A549 (cell line): ENCODE measurements around the gene TOR2A. TPM values are rescaled to one million over a fixed set of nuclear protein-coding genes. Genes with fewer than 3 reads are reported as not detected.

Source experiments
- ATAC-seq, 2 experiments: fragments of 200-7000 bp in 1 of 2; fragments of >200 bp in 1 of 2; cut with Nextera tagmentation in 1 of 2; cut with Tn5 transposase in 1 of 2; 3 replicates each; pipeline versions ENCODE4 v1.8.0 to v1.9.1; 2018 to 2020; ENCODE audit warnings: mild to moderate bottlenecking in 1 of 2, moderate library complexity in 1 of 2
- CTCF ChIA-PET: fragments of 300-600 bp; sonication (Branson Sonifier 250); formaldehyde crosslinking; extraction: SDS; loops from one replicate; lab custom pipeline; 2021; ENCODE audit warnings: antibody characterized with exemption, inconsistent platforms; lab: Yijun Ruan, JAX
- POLR2A ChIA-PET: fragments of 350-600 bp; formaldehyde crosslinking; extraction: SDS; loops from one replicate; lab custom pipeline; 2021; ENCODE audit warnings: antibody characterized with exemption, inconsistent platforms; lab: Yijun Ruan, JAX
- DNase-seq, 2 experiments: peaks; one replicate each; pipeline versions ENCODE4 v3.0.0 to v3.0.0-alpha.2; 2011 to 2016; ENCODE audit warnings: low read depth in 1 of 2, low spot score in 1 of 2
- FAIRE-seq: peaks from 2 replicates; lab custom pipeline; 2011; peaks lifted over from hg19 to GRCh38; lab: Jason Lieb, UNC
- H3K27ac ChIP-seq, 2 experiments: fragments of >200 bp; sonication (Bioruptor Twin); formaldehyde crosslinking; 3 replicates each; pipeline ENCODE4 v1.5.1; 2016 to 2017
- H3K4me1 ChIP-seq: fragments of >200 bp; sonication (Bioruptor Twin); formaldehyde crosslinking; 3 replicates; pipeline ENCODE4 v1.6.1; 2016
- H3K4me2 ChIP-seq: fragments of >200 bp; sonication (Bioruptor Twin); formaldehyde crosslinking; 3 replicates; pipeline ENCODE4 v1.6.1; 2016
- H3K4me3 ChIP-seq: fragments of >200 bp; sonication (Bioruptor Twin); formaldehyde crosslinking; 3 replicates; pipeline ENCODE4 v1.5.1; 2016
- H3K9me3 ChIP-seq: fragments of >200 bp; sonication (Bioruptor Twin); formaldehyde crosslinking; 3 replicates; pipeline ENCODE4 v1.6.1; 2016
- CBX2 ChIP-seq: fragments of 200-600 bp; sonication (generic); IDR thresholded peaks from 2 replicates; pipeline ENCODE4 v1.6.1; 2016; ENCODE audit warnings: low read depth, mild to moderate bottlenecking, borderline replicate concordance
- HOXB13 ChIP-seq: fragments of 250-450 bp; sonication (Bioruptor Pico); IDR thresholded peaks from 2 replicates; pipeline ENCODE4 v1.5.0; 2020; ENCODE audit warnings: low read depth, mild to moderate bottlenecking, moderate library complexity
- JUN ChIP-seq, 2 experiments: fragments of >200 bp; sonication (Bioruptor Twin); formaldehyde crosslinking; IDR thresholded peaks; 2 replicates in 1 of 2; 3 replicates in 1 of 2; pipeline ENCODE4 v1.6.1; 2016 to 2017
- NR3C1 ChIP-seq: fragments of >200 bp; sonication (Bioruptor Twin); formaldehyde crosslinking; IDR thresholded peaks from 3 replicates; pipeline ENCODE4 v1.6.1; 2017
- PHF8 ChIP-seq: fragments of 200-600 bp; sonication (generic); IDR thresholded peaks from 2 replicates; pipeline ENCODE4 v1.6.1; 2016; ENCODE audit warnings: low read depth, mild to moderate bottlenecking, antibody characterized with exemption, moderate library complexity, borderline replicate concordance
- RCOR1 ChIP-seq: fragments of 150-350 bp; IDR thresholded peaks from 2 replicates; pipeline ENCODE4 v1.6.1; 2014; ENCODE audit warnings: antibody characterized with exemption, low read length, low read depth
- TFCP2L1 ChIP-seq: fragments of 250-450 bp; sonication (Bioruptor Pico); IDR thresholded peaks from 2 replicates; pipeline ENCODE4 v1.5.0; 2021; ENCODE audit warnings: mild to moderate bottlenecking
- TP53 ChIP-seq: fragments of 250-450 bp; sonication (Bioruptor Pico); IDR thresholded peaks from 2 replicates; pipeline ENCODE4 v1.5.0; 2021; ENCODE audit warnings: mild to moderate bottlenecking, moderate library complexity
- ZFP36 ChIP-seq: fragments of 450-650 bp; IDR thresholded peaks from 2 replicates; pipeline ENCODE4 v1.6.1; 2014; ENCODE audit warnings: borderline replicate concordance; ENCODE audit not compliant: partially characterized antibody
- WGBS: methylation state at CpG from one replicate; pipeline ENCODE4 v1.1.6; 2017; ENCODE audit errors: missing lambda C conversion rate; 5-methylcytosine and 5-hydroxymethylcytosine counted together
- polyA plus RNA-seq, 4 experiments: library from polyadenylated mRNA; depleted of rRNA in 3 of 4; stranded (reverse); fragments of >200 nt; fragmentation: RNase III in 1 of 4; extraction: RNeasy Plus Mini Kit Qiagen cat#74134 plus additional on column Dnase treatment in 1 of 4; gene quantifications; 2 replicates in 3 of 4; 3 replicates in 1 of 4; pipeline ENCODE4 v1.2.3, GENCODE V29; 2011 to 2017
- TF ChIP-seq, protein P1 (sequence below): fragments of 150-350 bp; IDR thresholded peaks from 2 replicates; pipeline ENCODE4 v1.6.1; 2014; ENCODE audit warnings: low read depth, mild to moderate bottlenecking, low read length
- TF ChIP-seq, protein P2 (sequence below): fragments of >200 bp; sonication (Bioruptor Twin); formaldehyde crosslinking; IDR thresholded peaks from 3 replicates; pipeline ENCODE4 v1.6.1; 2016
- TF ChIP-seq, protein P3 (sequence below): IDR thresholded peaks from 2 replicates; pipeline ENCODE4 v1.6.1; 2012
- TF ChIP-seq, protein P4 (sequence below): fragments of 250-450 bp; sonication (Bioruptor Pico); IDR thresholded peaks from 2 replicates; pipeline ENCODE4 v1.5.0; 2021; ENCODE audit warnings: mild to moderate bottlenecking, moderate library complexity, borderline replicate concordance
- TF ChIP-seq, protein P5 (sequence below): fragments of 450-650 bp; IDR thresholded peaks from 2 replicates; pipeline ENCODE4 v1.6.1; 2014; ENCODE audit warnings: antibody characterized with exemption
- TF ChIP-seq, protein P6 (sequence below): fragments of >200 bp; sonication (Bioruptor Twin); formaldehyde crosslinking; IDR thresholded peaks from 3 replicates; pipeline ENCODE4 v1.5.1; 2016

Gene TOR2A
- polyA plus RNA-seq, 2 of the 4 experiments (the other 2 are of a cell fraction), result 4.9 to 9.6 TPM

DNA sequence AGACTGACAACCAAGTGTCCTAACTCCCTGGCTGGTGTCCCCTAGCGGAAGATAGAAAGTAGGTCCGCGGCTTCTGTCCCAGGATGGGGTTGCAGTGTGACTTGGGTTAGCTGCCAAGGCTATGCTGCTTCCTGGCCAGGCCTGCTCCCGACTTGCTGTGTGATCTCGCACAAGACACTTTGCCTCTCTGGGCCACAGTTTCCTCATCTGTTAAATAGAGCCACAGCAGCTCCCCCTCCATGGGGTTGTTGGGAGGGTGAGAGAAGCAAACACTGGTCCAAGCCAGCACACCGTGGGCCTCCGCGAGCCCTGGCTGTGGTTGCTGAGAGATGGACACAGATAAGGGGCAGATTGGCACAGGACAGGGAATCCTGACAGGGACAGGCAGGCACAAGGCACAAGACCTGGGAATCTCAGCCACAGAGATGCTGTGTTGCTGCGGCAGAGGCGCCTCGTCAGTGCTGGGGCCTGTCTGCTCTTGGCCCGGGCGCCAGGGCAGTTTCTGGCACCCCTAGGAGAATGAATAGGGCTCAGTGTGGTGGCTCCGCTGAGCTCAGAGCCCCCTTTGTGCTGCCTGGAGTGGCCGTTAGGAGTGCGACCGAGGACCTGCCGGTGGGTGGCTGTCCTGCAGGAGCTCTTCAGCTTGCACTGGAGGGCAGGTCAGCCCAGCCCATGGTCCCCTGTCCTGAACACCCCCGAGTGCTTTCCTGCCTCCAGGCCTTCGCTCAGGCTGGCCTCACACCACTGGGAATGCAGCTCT lies 45.2 kb upstream of the TOR2A start:
- no peak for ATAC-seq
- DNase-seq, result no peak
- H3K9me3 ChIP-seq, result no peaks in the 10 kb centered on the region
- FAIRE-seq, result no peak
- H3K4me1 ChIP-seq, result peaks cover 13% of the 10 kb centered on the region; the same call in 2 of the 3 replicates
- WGBS, result 83% methylated on average over 20 of the region's 20 CpGs
- TF ChIP-seq TFCP2L1 (CRISPR knock-in tag) (no peak), ZFP36 (peak; percentile 11), PHF8 (no peak), NR3C1 (no peak), JUN (IDR thresholded peaks at IDR 0.05) (no peak)
- TF ChIP-seq, protein P1, sequence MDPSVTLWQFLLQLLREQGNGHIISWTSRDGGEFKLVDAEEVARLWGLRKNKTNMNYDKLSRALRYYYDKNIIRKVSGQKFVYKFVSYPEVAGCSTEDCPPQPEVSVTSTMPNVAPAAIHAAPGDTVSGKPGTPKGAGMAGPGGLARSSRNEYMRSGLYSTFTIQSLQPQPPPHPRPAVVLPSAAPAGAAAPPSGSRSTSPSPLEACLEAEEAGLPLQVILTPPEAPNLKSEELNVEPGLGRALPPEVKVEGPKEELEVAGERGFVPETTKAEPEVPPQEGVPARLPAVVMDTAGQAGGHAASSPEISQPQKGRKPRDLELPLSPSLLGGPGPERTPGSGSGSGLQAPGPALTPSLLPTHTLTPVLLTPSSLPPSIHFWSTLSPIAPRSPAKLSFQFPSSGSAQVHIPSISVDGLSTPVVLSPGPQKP, result no peak
- TF ChIP-seq, protein P2, sequence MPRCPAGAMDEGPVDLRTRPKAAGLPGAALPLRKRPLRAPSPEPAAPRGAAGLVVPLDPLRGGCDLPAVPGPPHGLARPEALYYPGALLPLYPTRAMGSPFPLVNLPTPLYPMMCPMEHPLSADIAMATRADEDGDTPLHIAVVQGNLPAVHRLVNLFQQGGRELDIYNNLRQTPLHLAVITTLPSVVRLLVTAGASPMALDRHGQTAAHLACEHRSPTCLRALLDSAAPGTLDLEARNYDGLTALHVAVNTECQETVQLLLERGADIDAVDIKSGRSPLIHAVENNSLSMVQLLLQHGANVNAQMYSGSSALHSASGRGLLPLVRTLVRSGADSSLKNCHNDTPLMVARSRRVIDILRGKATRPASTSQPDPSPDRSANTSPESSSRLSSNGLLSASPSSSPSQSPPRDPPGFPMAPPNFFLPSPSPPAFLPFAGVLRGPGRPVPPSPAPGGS, result no peak
- ChIA-PET CTCF (interaction anchor here (2.4 to 12.1 kb wide), 3 partner anchors 11 to 90 kb away, joined by 7 to 157 read pairs (median 132); partner anchors contain the start of gene TOR2A), POLR2A (no interaction called here)
- H3K4me3 ChIP-seq, result no peak overlapping the region
- H3K4me2 ChIP-seq, result no peak overlapping the region
- no peak overlapping the region for H3K27ac ChIP-seq

DNA sequence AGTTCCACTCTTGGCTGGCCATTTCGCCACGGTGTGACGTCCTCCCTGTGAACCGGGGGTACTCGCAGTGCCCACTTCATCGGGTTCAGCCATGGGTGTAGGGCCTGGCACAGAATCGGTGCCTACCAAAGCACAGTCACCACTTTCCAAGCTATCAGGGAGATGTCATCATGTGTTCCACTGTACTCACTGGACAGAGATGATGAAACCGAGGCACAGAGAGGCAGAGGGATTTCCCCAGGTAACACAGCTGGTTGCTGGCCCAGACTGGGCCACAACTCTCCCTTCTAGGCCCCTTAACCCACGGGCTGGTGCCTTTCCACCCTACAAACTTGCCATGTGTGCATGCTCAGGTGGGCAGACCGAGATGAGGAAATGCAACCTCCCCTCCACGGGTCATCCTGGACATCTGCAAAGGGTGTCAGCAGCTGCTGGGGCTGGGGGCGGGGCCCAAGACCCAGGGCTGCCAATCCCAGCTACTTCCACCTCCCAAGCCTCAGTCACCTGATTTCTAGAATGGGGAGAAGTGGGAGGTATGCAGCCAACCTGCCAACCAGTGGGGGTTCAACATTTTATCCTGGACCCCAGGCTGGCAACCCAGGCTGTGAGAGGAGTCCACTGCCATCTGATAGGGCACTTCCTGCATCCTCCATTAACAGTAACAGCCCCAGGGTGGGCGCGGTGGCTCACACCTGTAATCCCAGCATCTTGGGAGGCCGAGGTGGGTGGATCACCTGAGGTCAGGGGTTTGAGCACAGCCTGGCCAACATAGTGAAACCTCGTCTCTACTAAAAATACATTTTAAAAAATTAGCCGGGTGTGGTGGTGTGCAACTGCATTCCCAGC lies 44.3 kb upstream of the TOR2A start:
- no peaks in the 10 kb centered on the region for H3K9me3 ChIP-seq
- ATAC-seq (peak; percentile 43 to 50; a peak in 5 of 6 replicates), DNase-seq (no peak), FAIRE-seq (no peak)
- no peak overlapping the region for H3K4me3 ChIP-seq
- WGBS, result 60% methylated on average over 13 of the region's 17 CpGs
- CTCF ChIA-PET, result interaction anchor here (0.8 to 12.1 kb wide), 7 partner anchors 8 to 190 kb away, joined by 3 to 157 read pairs (median 5); partner anchors contain the start of gene TOR2A
- H3K27ac ChIP-seq, result peak overlapping the region; percentile 48 to 71; a peak in 5 of 6 replicates
- H3K4me2 ChIP-seq, result no peak overlapping the region; the same call in 2 of the 3 replicates
- TF ChIP-seq, protein P3, sequence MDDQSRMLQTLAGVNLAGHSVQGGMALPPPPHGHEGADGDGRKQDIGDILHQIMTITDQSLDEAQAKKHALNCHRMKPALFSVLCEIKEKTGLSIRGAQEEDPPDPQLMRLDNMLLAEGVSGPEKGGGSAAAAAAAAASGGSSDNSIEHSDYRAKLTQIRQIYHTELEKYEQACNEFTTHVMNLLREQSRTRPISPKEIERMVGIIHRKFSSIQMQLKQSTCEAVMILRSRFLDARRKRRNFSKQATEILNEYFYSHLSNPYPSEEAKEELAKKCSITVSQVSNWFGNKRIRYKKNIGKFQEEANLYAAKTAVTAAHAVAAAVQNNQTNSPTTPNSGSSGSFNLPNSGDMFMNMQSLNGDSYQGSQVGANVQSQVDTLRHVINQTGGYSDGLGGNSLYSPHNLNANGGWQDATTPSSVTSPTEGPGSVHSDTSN, result no peak
- peak; percentile 13 for TF ChIP-seq ZFP36
- TF ChIP-seq, all 56 proteins: peak for 1
- POLR2A ChIA-PET, result no interaction called here
- H3K4me1 ChIP-seq, result peaks cover 9% of the 10 kb centered on the region; the same call in 2 of the 3 replicates

DNA sequence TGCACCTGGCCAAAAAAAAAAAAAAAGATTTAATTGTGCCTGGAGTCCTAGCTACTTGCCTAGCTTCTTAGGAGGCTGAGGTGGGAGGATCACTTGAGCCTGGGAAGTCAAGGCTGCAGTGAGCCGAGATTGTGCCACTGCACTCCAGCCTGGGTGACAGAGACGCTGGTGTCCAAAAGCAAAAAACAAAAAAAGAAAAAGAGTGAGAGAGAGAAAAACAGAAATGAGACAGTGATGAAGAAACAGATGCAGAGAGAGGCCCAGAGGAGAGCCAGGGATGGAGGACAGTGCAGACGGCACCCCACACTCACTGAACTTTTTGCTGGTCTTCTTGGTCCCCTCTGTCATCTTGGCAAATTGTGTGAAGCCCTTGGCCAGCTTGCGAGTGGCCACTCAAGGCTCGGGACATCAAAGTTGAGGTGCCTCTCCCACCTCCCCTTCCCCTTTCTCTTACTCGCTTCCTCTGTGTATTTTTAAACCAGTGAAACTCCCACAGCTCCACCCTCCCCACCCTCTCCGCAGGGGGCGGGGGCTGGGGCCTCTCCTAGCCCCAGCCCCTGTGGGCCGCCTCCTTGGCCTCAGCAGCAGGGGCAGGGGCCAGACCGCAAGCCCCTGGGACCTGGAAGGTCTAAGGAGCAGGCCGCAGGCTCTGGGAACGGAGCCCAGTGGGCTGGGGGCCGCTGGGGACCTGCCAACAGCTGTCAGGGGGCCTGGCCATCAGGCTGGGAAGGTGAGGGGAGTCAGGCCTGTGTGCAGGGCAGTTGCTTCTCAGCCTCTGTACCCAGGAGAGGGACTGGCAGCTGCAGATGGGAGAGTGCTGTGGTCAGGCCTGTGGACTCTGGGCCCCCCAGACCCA lies 43.4 kb upstream of the TOR2A start, which contains the start of gene SH2D3C:
SH2D3C (minus strand) TSS at position 387 of the 856 bp plus-strand sequence; CDS start at position 348, 39 bp downstream.
- ChIA-PET CTCF (interaction anchor here (0.5 to 12.1 kb wide), 14 partner anchors 8 to 340 kb away, joined by 3 to 157 read pairs (median 3); partner anchors contain the start of genes SLC25A25 and TOR2A), POLR2A (no interaction called here)
- Histone ChIP-seq H3K4me1 (peaks cover 9% of the 10 kb centered on the region; the same call in 2 of the 3 replicates), H3K4me2 (no peak within 1 kb of the TSS; the same call in 2 of the 3 replicates), H3K27ac (peak within 1 kb of the TSS; percentile 48 to 71; a peak in 5 of 6 replicates), H3K9me3 (no peaks in the 10 kb centered on the region), H3K4me3 (no peak within 1 kb of the TSS)
- ATAC-seq (peak in 1 of 2 experiments; percentile 10; a peak in 2 of 6 replicates), DNase-seq (no peak), FAIRE-seq (no peak)
- WGBS, result 79% methylated on average over 13 of the region's 13 CpGs
- TF ChIP-seq, protein P4, sequence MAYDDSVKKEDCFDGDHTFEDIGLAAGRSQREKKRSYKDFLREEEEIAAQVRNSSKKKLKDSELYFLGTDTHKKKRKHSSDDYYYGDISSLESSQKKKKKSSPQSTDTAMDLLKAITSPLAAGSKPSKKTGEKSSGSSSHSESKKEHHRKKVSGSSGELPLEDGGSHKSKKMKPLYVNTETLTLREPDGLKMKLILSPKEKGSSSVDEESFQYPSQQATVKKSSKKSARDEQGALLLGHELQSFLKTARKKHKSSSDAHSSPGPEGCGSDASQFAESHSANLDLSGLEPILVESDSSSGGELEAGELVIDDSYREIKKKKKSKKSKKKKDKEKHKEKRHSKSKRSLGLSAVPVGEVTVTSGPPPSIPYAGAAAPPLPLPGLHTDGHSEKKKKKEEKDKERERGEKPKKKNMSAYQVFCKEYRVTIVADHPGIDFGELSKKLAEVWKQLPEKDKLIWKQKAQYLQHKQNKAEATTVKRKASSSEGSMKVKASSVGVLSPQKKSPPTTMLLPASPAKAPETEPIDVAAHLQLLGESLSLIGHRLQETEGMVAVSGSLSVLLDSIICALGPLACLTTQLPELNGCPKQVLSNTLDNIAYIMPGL (CRISPR knock-in tag), result no peak
- TF ChIP-seq, protein P5, sequence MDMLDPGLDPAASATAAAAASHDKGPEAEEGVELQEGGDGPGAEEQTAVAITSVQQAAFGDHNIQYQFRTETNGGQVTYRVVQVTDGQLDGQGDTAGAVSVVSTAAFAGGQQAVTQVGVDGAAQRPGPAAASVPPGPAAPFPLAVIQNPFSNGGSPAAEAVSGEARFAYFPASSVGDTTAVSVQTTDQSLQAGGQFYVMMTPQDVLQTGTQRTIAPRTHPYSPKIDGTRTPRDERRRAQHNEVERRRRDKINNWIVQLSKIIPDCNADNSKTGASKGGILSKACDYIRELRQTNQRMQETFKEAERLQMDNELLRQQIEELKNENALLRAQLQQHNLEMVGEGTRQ, result no peak
- TF ChIP-seq HOXB13 (no peak), RCOR1 (no peak), TP53 (no peak), CBX2 (no peak)
- TF ChIP-seq, protein P2, result no peak
- TF ChIP-seq, protein P6, sequence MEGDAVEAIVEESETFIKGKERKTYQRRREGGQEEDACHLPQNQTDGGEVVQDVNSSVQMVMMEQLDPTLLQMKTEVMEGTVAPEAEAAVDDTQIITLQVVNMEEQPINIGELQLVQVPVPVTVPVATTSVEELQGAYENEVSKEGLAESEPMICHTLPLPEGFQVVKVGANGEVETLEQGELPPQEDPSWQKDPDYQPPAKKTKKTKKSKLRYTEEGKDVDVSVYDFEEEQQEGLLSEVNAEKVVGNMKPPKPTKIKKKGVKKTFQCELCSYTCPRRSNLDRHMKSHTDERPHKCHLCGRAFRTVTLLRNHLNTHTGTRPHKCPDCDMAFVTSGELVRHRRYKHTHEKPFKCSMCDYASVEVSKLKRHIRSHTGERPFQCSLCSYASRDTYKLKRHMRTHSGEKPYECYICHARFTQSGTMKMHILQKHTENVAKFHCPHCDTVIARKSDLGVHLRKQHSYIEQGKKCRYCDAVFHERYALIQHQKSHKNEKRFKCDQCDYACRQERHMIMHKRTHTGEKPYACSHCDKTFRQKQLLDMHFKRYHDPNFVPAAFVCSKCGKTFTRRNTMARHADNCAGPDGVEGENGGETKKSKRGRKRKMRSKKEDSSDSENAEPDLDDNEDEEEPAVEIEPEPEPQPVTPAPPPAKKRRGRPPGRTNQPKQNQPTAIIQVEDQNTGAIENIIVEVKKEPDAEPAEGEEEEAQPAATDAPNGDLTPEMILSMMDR, result no peak
